Measurements from ENCODE around the gene KCNK3.

GRCh38 chr2:26729311-26729710 lies 36.8 kb downstream of the KCNK3 start:
- TF ChIP-seq, protein P1, sequence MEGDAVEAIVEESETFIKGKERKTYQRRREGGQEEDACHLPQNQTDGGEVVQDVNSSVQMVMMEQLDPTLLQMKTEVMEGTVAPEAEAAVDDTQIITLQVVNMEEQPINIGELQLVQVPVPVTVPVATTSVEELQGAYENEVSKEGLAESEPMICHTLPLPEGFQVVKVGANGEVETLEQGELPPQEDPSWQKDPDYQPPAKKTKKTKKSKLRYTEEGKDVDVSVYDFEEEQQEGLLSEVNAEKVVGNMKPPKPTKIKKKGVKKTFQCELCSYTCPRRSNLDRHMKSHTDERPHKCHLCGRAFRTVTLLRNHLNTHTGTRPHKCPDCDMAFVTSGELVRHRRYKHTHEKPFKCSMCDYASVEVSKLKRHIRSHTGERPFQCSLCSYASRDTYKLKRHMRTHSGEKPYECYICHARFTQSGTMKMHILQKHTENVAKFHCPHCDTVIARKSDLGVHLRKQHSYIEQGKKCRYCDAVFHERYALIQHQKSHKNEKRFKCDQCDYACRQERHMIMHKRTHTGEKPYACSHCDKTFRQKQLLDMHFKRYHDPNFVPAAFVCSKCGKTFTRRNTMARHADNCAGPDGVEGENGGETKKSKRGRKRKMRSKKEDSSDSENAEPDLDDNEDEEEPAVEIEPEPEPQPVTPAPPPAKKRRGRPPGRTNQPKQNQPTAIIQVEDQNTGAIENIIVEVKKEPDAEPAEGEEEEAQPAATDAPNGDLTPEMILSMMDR (IDR thresholded peaks at IDR 0.05) = no peak
- no peak for TF ChIP-seq EZH2 (IDR thresholded peaks at IDR 0.05; ENCODE audit: borderline replicate concordance, insufficient read depth, low read depth, low read length, poor library complexity, severe bottlenecking)

Data from B cell (primary cell).